Uterus (tissue), 4 donors: Measurements from ENCODE around the gene PIGM. TPM values are rescaled to one million over a fixed set of nuclear protein-coding genes. Genes with fewer than 3 reads are reported as not detected.

Source experiments
- DNase-seq, 2 donors: peaks; one replicate each; pipeline ENCODE4 v3.0.0-alpha.2; 2019 to 2020
- H3K27ac ChIP-seq, 2 donors: fragments of 200-600 bp; sonication (generic); 1 replicate in 1 of 2; 2 replicates in 1 of 2; pipeline ENCODE4 v1.5.1; 2016 to 2018
- H3K27me3 ChIP-seq, 2 donors: fragments of 200-600 bp; sonication (generic); one replicate each; pipeline ENCODE4 v1.5.1; 2018 to 2019; ENCODE audit warnings: control low read depth in 1 of 2
- H3K36me3 ChIP-seq, 2 donors: fragments of 200-600 bp; sonication (generic); one replicate each; pipeline ENCODE4 v1.5.1; 2019; ENCODE audit warnings: control low read depth in 1 of 2
- H3K4me1 ChIP-seq, 2 donors: fragments of 200-600 bp; sonication (generic); one replicate each; pipeline ENCODE4 v1.5.1; 2018 to 2019; ENCODE audit warnings: control low read depth in 1 of 2
- H3K4me3 ChIP-seq, 2 donors: fragments of 200-600 bp; sonication (generic); 1 replicate in 1 of 2; 2 replicates in 1 of 2; pipeline ENCODE4 v1.5.1; 2018 to 2019; ENCODE audit warnings: mild to moderate bottlenecking in 1 of 2
- H3K9me3 ChIP-seq, 2 donors: fragments of 200-600 bp; sonication (generic); one replicate each; pipeline ENCODE4 v1.5.1; 2019; ENCODE audit warnings: control low read depth in 1 of 2
- CTCF ChIP-seq, 4 experiments: fragments of 200-600 bp in 2 of 4; fragments of 450-650 bp in 2 of 4; sonication (generic) in 2 of 4; IDR thresholded peaks; one replicate each; pipeline ENCODE4 v1.5.1; 2016 to 2019; ENCODE audit warnings: antibody characterized with exemption in 4 of 4, mild to moderate bottlenecking in 2 of 4, moderate library complexity in 1 of 4
- POLR2A ChIP-seq, 2 donors: fragments of 450-650 bp; IDR thresholded peaks; one replicate each; pipeline ENCODE4 v1.6.1; 2016; ENCODE audit warnings: antibody characterized with exemption in 2 of 2, mild to moderate bottlenecking in 1 of 2, moderate library complexity in 1 of 2
- intact Hi-C: fragments of 100-400 bp; cut with DNase I; formaldehyde crosslinking; loops from one replicate; pipeline ENCODE4 v1.15.1; 2023; ENCODE audit warnings: low total_unique reads
- total RNA-seq, 4 donors: library from RNA; depleted of rRNA in 3 of 4; stranded (reverse); fragments of >200 nt in 3 of 4; gene quantifications; one replicate each; pipeline versions ENCODE4 v1.1.0 to v1.2.4, GENCODE V29; 2014 to 2023
- donor health status: DM: yes; HTN: yes; CAD: no.

PIGM gene
- total RNA-seq, 4 donors from 2014 or later = 1.8 to 9.4 (median 7.5) TPM

DNA sequence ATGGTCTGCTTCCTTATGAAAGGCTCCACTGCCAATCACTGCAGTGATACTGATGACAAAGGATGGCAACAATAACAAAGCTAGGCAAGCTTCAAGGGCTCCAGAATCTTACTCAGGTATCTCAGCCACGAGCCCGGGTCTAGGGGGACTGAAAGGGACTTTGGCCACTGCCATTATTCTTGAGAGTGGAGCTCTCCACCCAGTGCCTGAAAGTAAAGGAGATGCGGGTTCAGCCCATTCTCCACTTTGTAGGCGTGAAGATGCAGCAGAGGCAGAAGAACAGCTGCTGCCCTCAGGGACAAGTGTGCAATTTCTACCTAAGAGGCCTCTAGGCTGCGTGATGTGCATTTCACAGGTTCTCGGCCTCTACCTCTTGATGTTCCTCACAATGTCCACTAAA, 46.3 kb downstream of the PIGM start:
- H3K9me3 ChIP-seq = no peaks in the 10 kb centered on the region
- intact Hi-C loops = no loop called here
- no peak overlapping the region for H3K27ac ChIP-seq
- H3K4me1 ChIP-seq = no peaks in the 10 kb centered on the region
- no peak overlapping the region for H3K4me3 ChIP-seq
- H3K27me3 ChIP-seq = no peaks in the 10 kb centered on the region
- DNase-seq = no peak
- no peaks in the 10 kb centered on the region for H3K36me3 ChIP-seq
- no peak for TF ChIP-seq POLR2A (IDR thresholded peaks at IDR 0.05)
- TF ChIP-seq CTCF (IDR thresholded peaks at IDR 0.05) = no peak

GRCh38 chr1:159983681-159984080, 48.1 kb downstream of the PIGM start:
- H3K27me3 ChIP-seq = no peaks in the 10 kb centered on the region
- intact Hi-C loops = no loop called here
- no peak for DNase-seq
- no peaks in the 10 kb centered on the region for H3K9me3 ChIP-seq
- no peaks in the 10 kb centered on the region for H3K4me1 ChIP-seq
- no peak overlapping the region for H3K27ac ChIP-seq
- TF ChIP-seq CTCF (IDR thresholded peaks at IDR 0.05) (no peak), POLR2A (IDR thresholded peaks at IDR 0.05) (no peak)
- no peak overlapping the region for H3K4me3 ChIP-seq
- H3K36me3 ChIP-seq = no peaks in the 10 kb centered on the region

GRCh38 chr1:159982280-159982679, 49.5 kb downstream of the PIGM start:
- intact Hi-C loops = no loop called here

GRCh38 chr1:159981351-159982055, 50.3 kb downstream of the PIGM start:
- no peak for DNase-seq
- Histone ChIP-seq H3K4me1 (no peaks in the 10 kb centered on the region), H3K9me3 (no peaks in the 10 kb centered on the region)

More at GRCh38 chr1:159982280-159982679, 49.5 kb downstream of the PIGM start:
- Histone ChIP-seq H3K36me3 (no peaks in the 10 kb centered on the region), H3K9me3 (no peaks in the 10 kb centered on the region), H3K27me3 (no peaks in the 10 kb centered on the region), H3K4me3 (no peak overlapping the region), H3K27ac (no peak overlapping the region), H3K4me1 (no peaks in the 10 kb centered on the region)
- TF ChIP-seq CTCF (IDR thresholded peaks at IDR 0.05) = no peak
- no peak for TF ChIP-seq POLR2A (IDR thresholded peaks at IDR 0.05)
- no peak for DNase-seq

More at GRCh38 chr1:159981351-159982055, 50.3 kb downstream of the PIGM start:
- Histone ChIP-seq H3K27ac (no peak overlapping the region), H3K4me3 (no peak overlapping the region), H3K36me3 (no peaks in the 10 kb centered on the region), H3K27me3 (no peaks in the 10 kb centered on the region)
- TF ChIP-seq CTCF (IDR thresholded peaks at IDR 0.05) (no peak), POLR2A (IDR thresholded peaks at IDR 0.05) (no peak)
- intact Hi-C loops = no loop called here
